Activated CD4-positive, CD25-positive, alpha-beta regulatory T cell treated with anti-CD3 and anti-CD28 coated beads, Interleukin-2, amount 50 U/mL, for 16 hours (primary cell): Measurements from ENCODE around the gene TNS3.
"Not testable (repeated sequence)": the region's sequence is repeated elsewhere in the genome, so short reads cannot be mapped to it uniquely, and the experiment has no call there.

ENCODE experiments used
- DNase-seq: peaks from one replicate; pipeline ENCODE4 v3.0.0-alpha.2; 2020; ENCODE audit warnings: low read depth, low spot score

The TNS3 gene

DNA sequence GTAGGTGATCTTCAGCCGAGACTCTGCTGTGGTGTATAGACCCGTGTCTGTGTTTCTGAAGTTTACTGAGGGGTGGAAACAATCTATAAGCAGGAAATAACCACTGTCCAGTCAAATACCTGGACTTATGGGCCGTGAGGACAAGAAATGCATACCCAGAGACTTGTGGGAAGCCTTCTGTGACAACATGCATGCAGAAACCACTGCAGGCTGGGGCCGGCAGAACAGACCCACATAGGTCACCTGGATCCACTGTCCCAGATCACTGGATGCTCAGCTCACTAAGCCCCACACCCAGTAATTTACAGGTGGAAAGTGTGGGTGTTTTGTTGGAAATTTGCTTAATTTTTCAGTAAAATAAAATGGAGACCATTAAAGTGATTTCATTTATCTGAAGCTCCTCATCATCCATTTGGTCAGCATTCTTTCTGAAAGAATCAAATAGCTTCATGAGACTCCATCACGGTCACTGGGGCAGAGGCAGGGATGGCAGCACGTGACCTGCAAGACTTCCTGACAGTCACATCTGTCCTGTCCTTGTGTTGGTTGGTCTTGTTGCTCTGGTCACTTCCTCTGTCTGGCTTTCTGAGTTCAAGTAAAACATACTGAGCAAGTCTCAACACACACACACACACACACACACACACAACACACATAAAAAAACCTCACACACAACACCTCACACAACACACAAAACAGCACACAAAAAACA, 108.3 kb downstream of the TNS3 start:
- DNase-seq: no peak

GRCh38 chr7:47472444-47473157, 109.3 kb downstream of the TNS3 start:
- DNase-seq: no peak

- no peak for DNase-seq
Measured at GRCh38 chr7:47471831-47472230, 110.1 kb downstream of the TNS3 start.

GRCh38 chr7:47471358-47471703, 110.6 kb downstream of the TNS3 start:
- no peak for DNase-seq

GRCh38 chr7:47470567-47471357, 111.1 kb downstream of the TNS3 start:
- no peak for DNase-seq

DNA sequence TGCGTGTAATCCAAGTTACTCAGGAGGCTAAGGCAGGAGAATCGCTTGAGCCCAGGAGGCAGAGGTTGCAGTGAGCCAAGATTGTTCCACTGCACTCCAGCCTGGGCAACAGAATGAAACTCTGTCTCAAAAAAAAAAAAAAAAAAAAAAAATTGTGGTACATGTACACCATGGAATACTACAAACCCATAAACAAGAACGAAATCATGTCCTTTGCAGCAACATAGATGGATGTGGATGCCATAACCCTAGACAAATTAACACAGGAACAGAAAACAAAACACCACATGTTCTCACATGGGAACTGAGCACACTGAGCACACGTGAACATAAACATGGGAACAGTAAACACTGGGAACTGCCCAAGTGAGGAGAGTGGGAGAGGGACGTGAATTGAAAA, 112.1 kb downstream of the TNS3 start:
- not testable (repeated sequence) for DNase-seq

DNA sequence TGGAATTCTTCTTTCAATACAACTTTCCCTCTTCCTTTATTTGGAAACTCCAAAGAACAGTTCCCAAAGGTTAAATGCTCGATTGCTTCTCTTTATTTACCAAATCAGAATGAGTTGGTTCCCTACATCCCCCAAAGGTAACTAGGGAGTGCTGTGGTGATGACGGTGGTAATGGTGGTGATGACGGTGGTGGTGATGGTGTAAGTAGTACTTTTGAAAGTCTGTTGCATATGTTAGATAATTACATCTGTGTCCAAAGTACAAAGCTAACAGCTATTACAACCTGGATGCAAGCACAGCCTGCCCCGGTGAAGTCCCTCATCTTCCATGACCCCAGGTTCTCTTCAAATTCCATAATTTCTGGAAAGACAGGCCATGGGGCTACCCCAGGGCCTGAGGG, 115.1 kb downstream of the TNS3 start:
- no peak for DNase-seq

DNA sequence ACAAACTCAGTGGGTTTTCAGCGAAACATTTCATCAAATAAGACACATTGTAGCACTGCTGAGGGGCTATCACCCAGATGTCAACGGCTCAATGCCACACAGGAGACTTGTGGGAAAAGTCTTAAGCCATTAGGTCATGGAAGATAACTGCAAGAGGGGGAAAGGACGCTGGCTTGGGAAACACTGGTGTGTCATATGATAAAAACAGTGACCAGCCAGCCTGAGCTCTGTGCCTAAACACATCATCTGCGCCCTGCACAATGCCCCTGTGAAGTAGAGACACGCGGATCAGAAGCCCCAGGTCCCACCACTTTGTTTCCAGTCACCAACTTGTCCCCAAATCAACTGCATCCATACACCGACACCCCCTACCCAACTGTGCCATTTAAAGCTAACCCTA, 116.7 kb downstream of the TNS3 start:
- no peak for DNase-seq

DNA sequence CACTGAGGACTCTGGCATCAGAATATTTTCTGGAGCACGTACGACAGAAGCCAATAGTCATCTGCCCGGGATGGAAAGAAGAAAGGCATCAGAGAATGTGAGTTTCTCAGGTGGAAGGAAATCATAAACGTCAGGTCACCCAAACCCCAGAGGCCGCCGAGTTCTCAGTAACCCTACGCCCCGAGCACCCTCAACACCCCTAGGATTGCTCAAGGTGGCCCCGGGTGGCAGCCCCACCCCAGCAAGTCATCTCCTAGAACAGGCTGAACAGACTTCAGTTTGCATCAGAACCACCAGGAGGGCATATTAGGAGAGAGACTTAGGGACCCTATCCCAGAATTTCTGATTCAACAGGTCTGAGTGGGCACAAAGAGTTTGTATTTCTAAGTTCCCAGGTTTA, 117.6 kb downstream of the TNS3 start:
- DNase-seq: no peak

DNA sequence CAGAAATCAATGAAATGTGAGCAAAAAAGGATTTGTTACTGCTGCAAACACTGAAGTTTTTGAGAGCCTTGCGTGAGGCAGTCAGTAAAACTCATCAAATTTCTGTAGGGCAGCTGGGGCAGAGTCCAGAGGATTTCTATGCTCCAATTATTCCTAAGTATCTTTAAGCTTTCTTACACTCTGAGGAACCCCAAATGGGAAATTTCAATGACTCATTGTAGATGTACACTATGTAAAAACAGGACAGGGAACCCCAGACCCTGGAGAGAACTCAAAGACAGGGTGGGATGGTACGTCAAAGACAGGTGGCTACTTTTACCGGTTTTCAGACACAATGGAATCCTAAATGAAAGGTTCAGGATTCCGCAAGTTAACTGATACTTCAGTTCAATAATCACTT, 120.2 kb downstream of the TNS3 start:
- DNase-seq: no peak

DNA sequence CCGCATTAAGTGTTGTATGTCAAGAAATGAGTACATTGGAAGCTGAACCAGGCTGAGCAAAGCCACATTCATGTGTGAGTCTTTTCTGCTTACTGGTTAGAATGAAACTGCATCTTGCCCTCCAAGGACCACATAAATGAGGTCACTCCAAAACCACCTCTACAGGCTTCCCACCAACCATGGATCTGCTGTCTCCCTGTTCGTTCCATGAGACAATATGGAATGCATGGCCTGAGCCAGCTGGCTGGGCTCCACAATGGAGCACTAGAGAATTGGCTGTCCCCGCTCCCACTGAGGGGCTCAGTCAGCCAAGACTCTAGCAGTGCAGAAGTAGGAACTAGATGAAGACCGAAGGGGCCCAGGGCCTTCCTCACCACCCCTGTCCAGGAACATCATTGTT, 120.8 kb downstream of the TNS3 start:
- no peak for DNase-seq

DNA sequence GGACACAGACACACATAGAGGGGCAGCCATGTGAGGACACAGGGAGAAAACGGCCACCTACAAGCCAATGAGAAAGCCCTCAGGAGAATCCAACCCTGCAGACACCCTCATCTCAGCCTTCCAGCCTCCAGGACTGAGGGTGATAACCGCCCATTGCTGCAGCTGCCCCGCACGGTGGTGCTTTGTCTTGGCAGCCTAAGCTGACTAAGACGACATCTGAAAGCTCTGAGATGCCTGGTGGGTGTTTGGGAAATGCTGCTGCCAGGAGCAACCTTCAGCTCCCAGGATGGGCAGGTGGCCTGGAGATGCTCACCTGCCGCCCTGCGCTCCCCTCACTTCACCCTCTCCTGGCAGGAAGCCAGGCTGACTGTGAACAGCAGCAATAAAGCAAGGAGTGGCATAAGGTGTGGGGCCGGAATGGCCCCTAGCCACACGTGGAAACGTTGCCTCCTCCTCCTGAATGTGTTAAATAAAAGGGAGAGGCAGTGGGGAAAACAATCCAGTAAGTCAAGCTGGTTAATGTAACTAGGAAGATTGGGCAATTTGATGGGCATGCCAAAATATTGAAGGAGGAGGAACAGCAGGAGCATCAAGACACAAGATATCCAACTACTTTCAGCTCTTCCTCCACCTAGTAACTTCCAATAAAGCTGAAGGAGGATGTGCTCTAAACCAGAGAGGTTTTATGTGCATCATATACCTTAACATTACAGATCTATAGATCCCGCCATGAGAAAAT, 121.5 kb downstream of the TNS3 start:
- DNase-seq: no peak

GRCh38 chr7:47458486-47458885, 123.4 kb downstream of the TNS3 start:
- DNase-seq: no peak

DNA sequence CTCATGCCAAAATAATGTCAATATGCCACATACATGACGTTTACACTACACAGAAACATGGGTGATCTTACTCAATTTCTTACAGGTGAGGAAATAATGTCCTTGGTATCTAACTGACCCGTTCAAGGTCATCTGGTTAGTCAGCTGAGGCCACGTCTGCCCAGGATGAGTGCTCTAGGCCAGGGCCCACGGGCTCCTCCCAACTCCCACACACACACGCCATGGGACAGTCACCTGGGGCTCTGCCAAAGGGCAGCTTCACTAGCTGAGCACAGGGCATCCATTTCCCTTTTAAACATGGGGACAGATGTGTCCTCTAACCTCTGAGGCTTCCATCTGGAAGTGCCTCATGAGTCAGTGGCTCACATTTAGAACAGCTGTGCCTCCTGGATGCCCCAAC, 123.9 kb downstream of the TNS3 start:
- no peak for DNase-seq

DNA sequence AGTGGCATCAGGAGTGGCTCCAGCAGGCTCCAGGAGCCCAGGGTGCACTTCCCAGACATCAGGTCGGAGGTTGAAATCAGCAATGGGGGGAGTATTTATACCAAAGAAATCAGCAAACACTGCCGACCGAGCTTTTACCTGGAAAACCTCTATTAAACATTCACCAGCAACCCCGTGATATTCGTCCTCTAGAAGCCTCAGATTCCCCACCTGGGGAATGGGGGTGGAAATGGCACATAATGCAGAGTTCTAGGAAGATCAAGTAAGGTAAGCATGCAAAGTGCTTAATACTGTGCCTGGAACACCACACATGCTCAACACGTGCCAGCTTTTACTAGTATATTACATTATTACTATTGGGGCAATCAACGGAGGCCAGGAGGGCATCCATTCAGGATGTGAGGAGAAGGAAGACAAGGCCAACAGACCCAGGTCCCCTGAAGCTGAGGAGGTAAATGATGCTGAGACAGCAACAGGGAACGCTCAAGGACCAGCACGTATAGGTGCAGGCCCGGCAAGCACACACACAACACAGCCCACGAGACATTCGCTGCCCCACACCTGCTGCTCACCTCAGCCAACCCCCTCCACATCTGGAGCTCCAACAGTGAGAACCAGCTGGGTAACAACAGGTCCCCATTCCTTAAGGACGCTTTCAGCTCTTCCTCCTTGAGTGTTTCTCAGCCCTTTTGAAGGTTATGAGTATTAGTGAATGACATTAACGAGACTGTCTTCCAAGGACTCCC, 125.5 kb downstream of the TNS3 start:
- DNase-seq: no peak

- DNase-seq: no peak
Measured at GRCh38 chr7:47455872-47456185, 126.1 kb downstream of the TNS3 start.

DNA sequence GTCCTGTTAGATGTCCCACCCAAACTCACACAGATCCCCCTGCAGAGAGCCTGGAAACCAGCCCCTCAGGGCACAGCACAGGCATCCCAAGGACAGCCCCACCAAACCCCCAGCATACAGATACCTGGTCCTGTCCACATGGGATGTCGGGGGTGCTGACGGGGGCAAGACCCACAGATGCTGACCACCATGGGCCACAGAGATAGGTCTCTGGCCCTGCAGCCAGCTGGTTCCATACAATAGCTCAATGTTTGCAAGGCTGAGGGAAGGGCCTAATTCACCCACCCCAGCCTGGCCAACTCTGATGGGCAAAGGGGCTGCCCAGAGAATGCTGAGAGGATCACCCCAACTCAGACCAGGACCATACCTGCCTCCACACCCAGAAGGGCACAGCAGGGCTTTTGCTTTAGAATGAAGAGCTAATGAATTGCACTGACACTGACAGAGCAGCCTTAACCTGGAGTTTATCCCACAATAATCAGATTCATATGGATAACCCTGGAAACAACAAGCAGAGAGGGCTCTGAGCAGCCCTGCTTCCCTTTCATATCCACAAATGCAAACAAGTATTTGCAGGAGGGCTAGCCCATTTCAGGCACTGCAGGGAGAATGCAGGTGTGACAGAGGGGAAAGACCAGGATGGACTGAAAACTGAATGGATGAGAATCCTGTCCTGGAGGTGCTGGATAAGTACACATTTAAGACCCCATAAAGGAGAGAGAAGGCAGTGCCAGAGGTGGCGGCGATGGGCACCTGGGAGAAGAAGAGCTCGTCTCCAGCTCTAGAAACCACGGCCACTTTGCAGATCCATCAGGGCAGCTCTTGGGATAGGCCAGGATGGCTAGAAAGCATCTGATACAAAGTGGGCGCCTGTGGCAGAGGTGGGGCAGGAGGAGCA, 126.7 kb downstream of the TNS3 start:
- no peak for DNase-seq

GRCh38 chr7:47454069-47454973, 127.6 kb downstream of the TNS3 start:
- DNase-seq: no peak
